Endothelial cell of umbilical vein (primary cell): ENCODE data around the gene ANXA2. TPM values are rescaled to one million over a fixed set of nuclear protein-coding genes. Genes with fewer than 3 reads are reported as not detected.
"Not testable (repeated sequence)": the region's sequence is repeated elsewhere in the genome, so short reads cannot be mapped to it uniquely, and the experiment has no call there.

Source experiments
- BruUV-seq: library from RNA; stranded (reverse); fragments of 400-500 nt; replicated peaks from 2 replicates; lab custom pipeline; 2021; lab: Mats Ljungman, UMichigan
- CTCF ChIA-PET: fragments of 300-600, 350-600 bp; sonication (Branson Sonifier 250); formaldehyde crosslinking; loops from one replicate; lab custom pipeline; 2021; ENCODE audit warnings: antibody characterized with exemption, inconsistent platforms; lab: Charles Lee
- POLR2A ChIA-PET: fragments of 300-600, 350-600 bp; sonication (Branson Sonifier 250); formaldehyde crosslinking; loops from one replicate; lab custom pipeline; 2021; ENCODE audit warnings: antibody characterized with exemption, inconsistent platforms; lab: Charles Lee
- DNase-seq: peaks from one replicate; pipeline ENCODE4 v3.0.0-alpha.2; 2011; ENCODE audit warnings: low read depth, low spot score
- FAIRE-seq: peaks from 2 replicates; lab custom pipeline; 2011; peaks lifted over from hg19 to GRCh38; lab: Jason Lieb, UNC
- H2AFZ ChIP-seq: 2 replicates; pipeline ENCODE4 v1.6.0; 2012; ENCODE audit warnings: low read depth, low read length, control low read depth, inconsistent platforms
- H3K27ac ChIP-seq: 2 replicates; pipeline ENCODE4 v1.5.1; 2011; ENCODE audit warnings: low read depth, mild to moderate bottlenecking, control low read depth, low read length, moderate library complexity; ENCODE audit not compliant: insufficient read depth
- H3K27me3 ChIP-seq, 2 experiments: 2 replicates each; pipeline versions ENCODE4 v1.6.0 to v1.6.1; 2011; ENCODE audit warnings: low read length in 2 of 2, mixed read lengths in 1 of 2; ENCODE audit not compliant: control insufficient read depth in 2 of 2, insufficient read depth in 2 of 2
- H3K36me3 ChIP-seq, 2 experiments: 2 replicates in 1 of 2; 3 replicates in 1 of 2; pipeline ENCODE4 v1.5.1; 2011; ENCODE audit warnings: low read length in 2 of 2, mild to moderate bottlenecking in 1 of 2, moderate library complexity in 1 of 2; ENCODE audit not compliant: control insufficient read depth in 2 of 2, insufficient read depth in 2 of 2; ENCODE audit errors: extremely low read depth in 1 of 2
- H3K4me1 ChIP-seq: 3 replicates; pipeline ENCODE4 v1.5.1; 2011; ENCODE audit warnings: mild to moderate bottlenecking, low read length; ENCODE audit not compliant: control insufficient read depth, insufficient read depth; ENCODE audit errors: extremely low read depth
- H3K4me2 ChIP-seq: 2 replicates; pipeline ENCODE4 v1.6.1; 2011; ENCODE audit warnings: low read length, control low read depth, mixed read lengths; ENCODE audit not compliant: insufficient read depth
- H3K4me3 ChIP-seq, 3 experiments: fragments of 200-600 bp in 1 of 3; sonication (generic), shearing (Covaris generic) in 1 of 3; replicated peaks in 1 of 3; 2 replicates each; pipeline ENCODE4 v1.5.1; 2011 to 2016; ENCODE audit warnings: control low read depth in 3 of 3, low read length in 3 of 3, mild to moderate bottlenecking in 2 of 3, inconsistent platforms in 1 of 3, low read depth in 1 of 3, moderate library complexity in 1 of 3; ENCODE audit not compliant: insufficient read depth in 1 of 3
- H3K79me2 ChIP-seq: 2 replicates; pipeline ENCODE4 v1.6.0; 2012; ENCODE audit warnings: low read length, inconsistent platforms; ENCODE audit not compliant: control insufficient read depth, insufficient read depth
- H3K9ac ChIP-seq: replicated peaks from 2 replicates; pipeline ENCODE3; 2011; ENCODE audit warnings: low read length, control low read depth; ENCODE audit not compliant: insufficient read depth; ENCODE audit errors: extremely low read depth
- H3K9me1 ChIP-seq: replicated peaks from 3 replicates; pipeline ENCODE4 v1.6.0; 2011; ENCODE audit warnings: mild to moderate bottlenecking, low read length; ENCODE audit not compliant: control insufficient read depth, insufficient read depth; ENCODE audit errors: extremely low read depth
- H3K9me3 ChIP-seq: replicated peaks from 2 replicates; pipeline ENCODE4 v1.5.1; 2012; ENCODE audit warnings: low read length, inconsistent platforms; ENCODE audit not compliant: control insufficient read depth, insufficient read depth
- H4K20me1 ChIP-seq: replicated peaks from 2 replicates; pipeline ENCODE3; 2011; ENCODE audit warnings: mild to moderate bottlenecking, low read length; ENCODE audit not compliant: control insufficient read depth, insufficient read depth; ENCODE audit errors: extremely low read depth
- EZH2 ChIP-seq: IDR thresholded peaks from 2 replicates; pipeline ENCODE4 v1.6.1; 2012; ENCODE audit warnings: borderline replicate concordance, low read depth, mild to moderate bottlenecking, moderate library complexity, low read length, inconsistent platforms; ENCODE audit not compliant: severe bottlenecking
- FOS ChIP-seq: IDR thresholded peaks from 2 replicates; pipeline ENCODE4 v1.6.1; 2011; ENCODE audit warnings: mild to moderate bottlenecking, low read length, moderate library complexity, borderline replicate concordance; ENCODE audit not compliant: insufficient read depth
- GATA2 ChIP-seq: IDR thresholded peaks from 2 replicates; pipeline ENCODE4 v1.7.0; 2011; ENCODE audit warnings: low read depth, mild to moderate bottlenecking, moderate library complexity, mixed read lengths, low read length; ENCODE audit not compliant: insufficient read length, insufficient read depth
- JUN ChIP-seq: IDR thresholded peaks from 2 replicates; pipeline ENCODE4 v1.6.1; 2011; ENCODE audit warnings: borderline replicate concordance, low read depth; ENCODE audit not compliant: insufficient read length, insufficient read depth
- MYC ChIP-seq: IDR thresholded peaks from one replicate; pipeline ENCODE4 v1.6.1; 2011; ENCODE audit warnings: mild to moderate bottlenecking, low read depth, low read length
- POLR2A ChIP-seq: IDR thresholded peaks from 2 replicates; pipeline ENCODE4 v1.6.1; 2012; ENCODE audit warnings: low read depth, mild to moderate bottlenecking, control low read depth, low read length
- dilution Hi-C: fragments of 300-500 bp; cut with MboI; formaldehyde crosslinking; loops from one replicate; pipeline ENCODE4 v1.15.0; 2019; ENCODE audit warnings: low sequenced_read_pairs; ENCODE audit not compliant: extremely low pct_ligation_motif_present
- intact Hi-C: fragments of 100-400 bp; cut with micrococcal nuclease; formaldehyde crosslinking; loops from one replicate; pipeline ENCODE4 v1.10.0; 2022
- polyA plus RNA-seq, 4 experiments: library from polyadenylated mRNA; depleted of rRNA in 3 of 4; stranded (reverse) in 3 of 4; unstranded in 1 of 4; fragments of >200 nt; gene quantifications; 2 replicates each; pipeline versions ENCODE4 v1.2.1 to v1.2.3, GENCODE V29; 2011 to 2012; ENCODE audit warnings: missing spikeins in 1 of 4
- total RNA-seq: library from RNA; stranded (reverse); gene quantifications from 2 replicates; pipeline ENCODE4 v1.2.3, GENCODE V29; 2021

The ANXA2 gene
- total and polyA plus RNA-seq, 2 donors (not counting 3 experiments of a cell fraction or from before 2014, with no cell fraction given): 2,725 to 3,299 TPM

DNA sequence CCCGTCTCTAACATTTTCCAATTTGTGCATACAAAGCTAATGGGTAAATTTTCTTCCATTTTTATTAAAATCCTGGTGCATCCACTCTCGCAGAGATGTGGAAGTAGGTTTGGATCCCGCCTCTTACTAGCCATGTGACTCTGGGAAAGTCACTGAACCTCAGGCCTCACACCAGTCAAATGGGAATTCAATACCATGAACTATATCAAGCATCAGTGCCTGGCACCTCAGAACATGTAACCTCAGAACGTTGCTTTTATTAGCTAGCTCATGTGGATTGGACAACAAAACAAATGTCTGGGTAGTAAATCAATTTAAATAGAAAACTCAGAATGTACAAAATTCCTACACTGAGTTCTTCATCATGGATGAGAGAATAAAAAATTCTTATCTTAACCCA is 60.7 kb downstream of the ANXA2 start:
- Histone ChIP-seq H3K4me2 (no peak overlapping the region), H3K4me3 (no peak overlapping the region), H3K27me3 (peaks cover 0 to 4% of the 10 kb centered on the region in 2 experiments), H3K9me1 (no peaks in the 10 kb centered on the region), H2AFZ (no peak overlapping the region), H3K79me2 (no peaks in the 10 kb centered on the region), H3K36me3 (no peaks in the 10 kb centered on the region), H4K20me1 (no peaks in the 10 kb centered on the region), H3K9ac (no peak overlapping the region), H3K9me3 (no peaks in the 10 kb centered on the region), H3K4me1 (no peaks in the 10 kb centered on the region), H3K27ac (no peak overlapping the region)
- DNase-seq: no peak
- FAIRE-seq: no peak
- dilution Hi-C loops (no loop called here), intact Hi-C loops (no loop called here)
- CTCF ChIA-PET: interaction anchor here (1.0 to 3.2 kb wide), 3 partner anchors 11 to 104 kb away, joined by 3 to 13 read pairs (median 5); no protein-coding TSS in a partner anchor
- POLR2A ChIA-PET: no interaction called here
- TF ChIP-seq FOS (no peak), POLR2A (no peak), GATA2 (no peak), MYC (no peak), EZH2 (no peak), JUN (no peak)
- BruUV-seq: no TSS peak

DNA sequence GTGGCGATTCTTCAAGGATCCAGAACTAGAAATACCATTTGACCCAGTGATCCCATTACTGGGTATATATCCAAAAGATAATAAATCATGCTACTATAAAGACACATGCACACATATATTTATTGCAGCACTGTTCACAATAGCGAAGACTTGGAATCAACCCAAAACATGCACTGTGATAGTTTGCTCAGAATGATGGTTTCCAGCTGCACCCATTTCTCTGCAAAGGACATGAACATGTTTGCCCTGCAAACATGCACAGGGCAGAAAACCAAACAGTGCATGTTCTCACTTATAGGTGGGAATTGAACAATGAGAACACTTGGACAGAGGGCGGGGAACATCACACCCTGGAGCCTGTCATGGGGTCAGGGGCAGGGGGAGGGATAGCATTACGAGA is 62.5 kb downstream of the ANXA2 start:
- H3K79me2 ChIP-seq, BruUV-seq, dilution Hi-C loops, DNase-seq, H3K4me2 ChIP-seq, H3K4me3 ChIP-seq, H3K36me3 ChIP-seq, H3K9me3 ChIP-seq, H2AFZ ChIP-seq, intact Hi-C loops, H3K9ac ChIP-seq, H4K20me1 ChIP-seq, H3K27ac ChIP-seq, H3K4me1 ChIP-seq, H3K27me3 ChIP-seq, POLR2A ChIA-PET, H3K9me1 ChIP-seq, FAIRE-seq: not testable (repeated sequence)
- CTCF ChIA-PET: interaction anchor here (1.2 kb wide), 1 partner anchor 185 kb away, joined by 3 read pairs; no protein-coding TSS in a partner anchor
